H1 (cell line): Measurements from ENCODE around the gene KIF15. TPM values are rescaled to one million over a fixed set of nuclear protein-coding genes. Genes with fewer than 3 reads are reported as not detected.
"Not testable (repeated sequence)": the region's sequence is repeated elsewhere in the genome, so short reads cannot be mapped to it uniquely, and the experiment has no call there.

ENCODE experiments used
- CTCF ChIA-PET: fragments of 300-600 bp; sonication (Branson Sonifier 250); formaldehyde crosslinking; loops from one replicate; lab custom pipeline; 2021; ENCODE audit not compliant: partially characterized antibody; lab: Charles Lee
- POLR2A ChIA-PET: fragments of 300-600 bp; sonication (Branson Sonifier 250); formaldehyde crosslinking; loops from one replicate; lab custom pipeline; 2021; ENCODE audit warnings: inconsistent platforms; ENCODE audit not compliant: partially characterized antibody; lab: Charles Lee
- DNase-seq, 2 experiments: peaks; one replicate each; pipeline versions ENCODE4 v3.0.0 to v3.0.0-alpha.2; 2010 to 2022; ENCODE audit warnings: low spot score in 2 of 2, low read depth in 1 of 2, mixed read lengths in 1 of 2
- FAIRE-seq: peaks from 2 replicates; lab custom pipeline; 2011; peaks lifted over from hg19 to GRCh38; lab: Jason Lieb, UNC
- H2AFZ ChIP-seq: 2 replicates; pipeline ENCODE4 v1.8.1; 2012; ENCODE audit warnings: low read length, inconsistent platforms
- H2AK5ac ChIP-seq: 2 replicates; pipeline ENCODE4 v1.6.1; 2013; ENCODE audit warnings: low read depth, low read length
- H2BK120ac ChIP-seq: replicated peaks from 2 replicates; pipeline ENCODE3; 2013; ENCODE audit warnings: low read depth, low read length, inconsistent platforms
- H2BK12ac ChIP-seq: 2 replicates; pipeline ENCODE4 v1.6.1; 2013; ENCODE audit warnings: low read depth, low read length
- H2BK15ac ChIP-seq: 2 replicates; pipeline ENCODE4 v1.6.1; 2013; ENCODE audit warnings: low read length
- H2BK20ac ChIP-seq: 2 replicates; pipeline ENCODE4 v1.6.1; 2013; ENCODE audit warnings: low read length
- H2BK5ac ChIP-seq: 2 replicates; pipeline ENCODE4 v1.6.1; 2013; ENCODE audit warnings: low read depth, low read length
- H3K14ac ChIP-seq: 2 replicates; pipeline ENCODE4 v1.6.1; 2013; ENCODE audit warnings: inconsistent platforms; ENCODE audit not compliant: insufficient read length
- H3K18ac ChIP-seq: 2 replicates; pipeline ENCODE4 v1.6.1; 2013; ENCODE audit warnings: low read length; ENCODE audit errors: extremely low read depth
- H3K23ac ChIP-seq: 2 replicates; pipeline ENCODE4 v1.6.1; 2013; ENCODE audit warnings: inconsistent platforms; ENCODE audit not compliant: insufficient read length
- H3K23me2 ChIP-seq: 2 replicates; pipeline ENCODE4 v1.6.1; 2013; ENCODE audit warnings: low read depth, low read length
- H3K27ac ChIP-seq: 2 replicates; pipeline ENCODE4 v1.6.1; 2011; ENCODE audit warnings: low read depth, low read length, inconsistent platforms
- H3K27me3 ChIP-seq, 4 experiments: replicated peaks in 1 of 4; 1 replicate in 1 of 4; 2 replicates in 3 of 4; pipeline versions ENCODE4 v1.6.1 to v1.8.1; 2011 to 2013; ENCODE audit warnings: low read length in 3 of 4, mild to moderate bottlenecking in 3 of 4, inconsistent platforms in 2 of 4, mixed read lengths in 2 of 4, moderate library complexity in 1 of 4; ENCODE audit not compliant: control insufficient read depth in 3 of 4, insufficient read depth in 3 of 4; ENCODE audit errors: extremely low read depth in 1 of 4
- H3K36me3 ChIP-seq, 4 experiments: 2 replicates each; pipeline versions ENCODE4 v1.6.1 to v1.8.1; 2011 to 2013; ENCODE audit warnings: mild to moderate bottlenecking in 4 of 4, low read length in 3 of 4, moderate library complexity in 2 of 4, control low read depth in 1 of 4, inconsistent platforms in 1 of 4; ENCODE audit not compliant: insufficient read depth in 4 of 4, control insufficient read depth in 2 of 4
- H3K4ac ChIP-seq: replicated peaks from 2 replicates; pipeline ENCODE3; 2013; ENCODE audit warnings: low read length, low read depth, mixed read lengths, inconsistent platforms; ENCODE audit not compliant: insufficient read length
- H3K4me1 ChIP-seq, 4 experiments: replicated peaks in 1 of 4; 1 replicate in 1 of 4; 2 replicates in 3 of 4; pipeline versions ENCODE4 v1.6.1 to v1.8.1; 2011 to 2013; ENCODE audit warnings: low read length in 3 of 4, inconsistent platforms in 2 of 4, mixed read lengths in 1 of 4; ENCODE audit not compliant: insufficient read depth in 4 of 4, control insufficient read depth in 3 of 4
- H3K4me2 ChIP-seq, 2 experiments: 2 replicates each; pipeline versions ENCODE4 v1.6.1 to v1.8.1; 2011 to 2013; ENCODE audit warnings: low read depth in 2 of 2, low read length in 2 of 2, control low read depth in 1 of 2, inconsistent platforms in 1 of 2, mild to moderate bottlenecking in 1 of 2; ENCODE audit not compliant: insufficient read depth in 1 of 2
- H3K4me3 ChIP-seq, 4 experiments: fragments of 200-600, 300-600 bp in 1 of 4; sonication (generic), shearing (Covaris generic), sonication (Bioruptor Twin) in 1 of 4; 2 replicates each; pipeline versions ENCODE4 v1.5.1 to v1.8.1; 2011 to 2016; ENCODE audit warnings: low read length in 4 of 4, low read depth in 3 of 4, control low read depth in 2 of 4, inconsistent platforms in 2 of 4, mild to moderate bottlenecking in 2 of 4, mixed read lengths in 1 of 4, moderate library complexity in 1 of 4; ENCODE audit not compliant: insufficient read depth in 2 of 4; ENCODE audit errors: extremely low read depth in 1 of 4
- H3K56ac ChIP-seq: replicated peaks from 2 replicates; pipeline ENCODE3; 2013; ENCODE audit warnings: low read depth, mild to moderate bottlenecking, mixed read lengths, low read length, inconsistent platforms; ENCODE audit not compliant: insufficient read length
- H3K79me1 ChIP-seq: 2 replicates; pipeline ENCODE4 v1.6.1; 2013; ENCODE audit warnings: low read depth, low read length, control low read depth
- H3K79me2 ChIP-seq, 2 experiments: 2 replicates each; pipeline versions ENCODE4 v1.6.1 to v1.8.1; 2012 to 2013; ENCODE audit warnings: low read length in 2 of 2, mild to moderate bottlenecking in 2 of 2, inconsistent platforms in 1 of 2; ENCODE audit not compliant: insufficient read depth in 2 of 2, control insufficient read depth in 1 of 2
- H3K9ac ChIP-seq, 4 experiments: replicated peaks in 1 of 4; 1 replicate in 1 of 4; 2 replicates in 3 of 4; pipeline versions ENCODE4 v1.6.1 to v1.8.1; 2011 to 2013; ENCODE audit warnings: low read depth in 3 of 4, low read length in 3 of 4, control low read depth in 2 of 4, mild to moderate bottlenecking in 2 of 4, moderate library complexity in 2 of 4, inconsistent platforms in 1 of 4; ENCODE audit errors: extremely low read depth in 1 of 4
- H3K9me3 ChIP-seq, 2 experiments: 2 replicates each; pipeline versions ENCODE4 v1.6.1 to v1.8.1; 2012 to 2013; ENCODE audit warnings: mild to moderate bottlenecking in 2 of 2, moderate library complexity in 2 of 2, control low read depth in 1 of 2, inconsistent platforms in 1 of 2, low read depth in 1 of 2, low read length in 1 of 2, mixed read lengths in 1 of 2; ENCODE audit not compliant: insufficient read depth in 2 of 2
- H4K20me1 ChIP-seq, 2 experiments: replicated peaks in 1 of 2; 2 replicates each; pipeline versions ENCODE3 to v1.8.1; 2011 to 2013; ENCODE audit warnings: inconsistent platforms in 2 of 2, low read length in 2 of 2, mild to moderate bottlenecking in 1 of 2; ENCODE audit not compliant: insufficient read depth in 2 of 2, control insufficient read depth in 1 of 2
- H4K5ac ChIP-seq: 2 replicates; pipeline ENCODE4 v1.6.1; 2013; ENCODE audit warnings: low read length, low read depth, mixed read lengths, inconsistent platforms; ENCODE audit not compliant: insufficient read length
- H4K8ac ChIP-seq: 2 replicates; pipeline ENCODE4 v1.8.0; 2013; ENCODE audit warnings: mild to moderate bottlenecking, moderate library complexity, low read length, inconsistent platforms; ENCODE audit not compliant: insufficient read depth; ENCODE audit errors: extremely low read depth
- H4K91ac ChIP-seq: replicated peaks from 2 replicates; pipeline ENCODE3; 2013; ENCODE audit warnings: low read length, mixed read lengths, inconsistent platforms; ENCODE audit not compliant: insufficient read length
- EGR1 ChIP-seq: IDR thresholded peaks from 2 replicates; pipeline ENCODE4 v1.6.1; 2011; ENCODE audit warnings: low read depth, low read length, borderline replicate concordance
- NANOG ChIP-seq: IDR thresholded peaks from 2 replicates; pipeline ENCODE4 v1.6.1; 2011; ENCODE audit warnings: low read length, low read depth, mild to moderate bottlenecking, inconsistent platforms; ENCODE audit not compliant: insufficient read depth, poor library complexity, severe bottlenecking
- POLR2A ChIP-seq, 2 experiments: IDR thresholded peaks; 1 replicate in 1 of 2; 2 replicates in 1 of 2; pipeline ENCODE4 v1.6.1; 2011; ENCODE audit warnings: low read depth in 2 of 2, low read length in 2 of 2, mild to moderate bottlenecking in 2 of 2; ENCODE audit errors: control extremely low read depth in 1 of 2
- SUZ12 ChIP-seq: fragments of 200-600 bp; sonication (generic); IDR thresholded peaks from 2 replicates; pipeline ENCODE4 v1.6.1; 2012; ENCODE audit warnings: mild to moderate bottlenecking, inconsistent platforms, low read length, moderate library complexity, mixed read lengths
- TEAD4 ChIP-seq: IDR thresholded peaks from 2 replicates; pipeline ENCODE4 v1.6.1; 2012; ENCODE audit warnings: low read depth, low read length, inconsistent platforms, mixed read lengths
- WGBS, 2 experiments: shearing (Covaris generic) in 1 of 2; methylation state at CpG; one replicate each; pipeline versions ENCODE4 v1.1.6 to v1.1.7; 2013 to 2015; ENCODE audit warnings: low lambda C conversion rate in 2 of 2, mixed read lengths in 2 of 2, inconsistent platforms in 1 of 2, low coverage in 1 of 2, missing lambda C conversion rate in 1 of 2; ENCODE audit not compliant: insufficient replicate concordance in 2 of 2, insufficient coverage in 1 of 2, insufficient read length in 1 of 2; ENCODE audit errors: extremely low coverage in 1 of 2, missing lambda C conversion rate in 1 of 2; 5-methylcytosine and 5-hydroxymethylcytosine counted together
- polyA plus RNA-seq, 7 experiments: library from polyadenylated mRNA; depleted of rRNA in 3 of 7; stranded (reverse) in 5 of 7; unstranded in 2 of 7; fragments of >200 nt in 5 of 7; fragments of 200-250 nt in 2 of 7; gene quantifications; 1 replicate in 5 of 7; 2 replicates in 1 of 7; 4 replicates in 1 of 7; pipeline versions ENCODE4 v1.2.1 to v1.2.3, GENCODE V29; 2011 to 2013; ENCODE audit warnings: missing spikeins in 2 of 7, mixed read lengths in 2 of 7
- total RNA-seq: library from RNA; stranded (reverse); fragmentation: NEBNext Ultra II Directional; extraction: Animal tissue kit (Norgen Biotek cat#: 25700); gene quantifications from 2 replicates; pipeline ENCODE4 v1.2.1, GENCODE V29; 2021

KIF15 gene
- total and polyA plus RNA-seq, 2 of the 8 experiments (the other 6 are each of a cell fraction or from before 2014, with no cell fraction given): 4.2 to 25.5 TPM

DNA sequence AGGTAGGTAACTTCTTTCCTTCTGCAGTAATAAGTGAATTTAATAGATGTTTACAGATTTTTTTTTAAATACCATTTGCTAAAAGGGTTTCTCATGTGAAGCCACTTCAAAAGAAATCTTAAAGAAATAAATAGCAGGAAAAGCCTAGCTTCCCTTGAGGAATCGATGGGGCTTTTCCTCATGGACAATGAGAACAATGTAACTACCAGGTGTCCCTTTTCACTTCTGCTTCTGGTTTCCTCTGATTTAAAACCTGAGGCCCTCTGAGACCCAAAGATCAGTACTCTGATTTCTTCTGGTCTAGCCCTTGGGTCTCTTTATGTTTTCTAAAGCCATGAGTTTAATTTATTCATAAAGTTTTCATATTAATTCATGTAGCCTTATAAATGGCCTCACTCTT lies 87.0 kb downstream of the KIF15 start (continued):
- no peak for TF ChIP-seq NANOG
- TF ChIP-seq POLR2A (IDR thresholded peaks at IDR 0.05; ENCODE audit: control extremely low read depth in 1 of 2, low read depth in 2 of 2, low read length in 2 of 2): no peak
- TF ChIP-seq EGR1: no peak
- no peak for TF ChIP-seq SUZ12
- TF ChIP-seq TEAD4: no peak

- not testable (repeated sequence) for H3K79me2 ChIP-seq, FAIRE-seq
These were observed 95.1 kb downstream of the KIF15 start for GRCh38 chr3:44856663-44857062.

More at GRCh38 chr3:44856663-44857062, 95.1 kb downstream of the KIF15 start:
- H3K14ac ChIP-seq, H2AFZ ChIP-seq, H2BK12ac ChIP-seq, CTCF ChIA-PET, H3K9ac ChIP-seq, H3K27me3 ChIP-seq, DNase-seq, H3K27ac ChIP-seq, H2AK5ac ChIP-seq, H3K18ac ChIP-seq, H3K4me1 ChIP-seq, H3K56ac ChIP-seq, H4K5ac ChIP-seq, H3K4me2 ChIP-seq, H4K8ac ChIP-seq, H3K23ac ChIP-seq, H2BK120ac ChIP-seq, H2BK20ac ChIP-seq, H3K4ac ChIP-seq, H4K91ac ChIP-seq, H3K79me1 ChIP-seq, H4K20me1 ChIP-seq, H3K4me3 ChIP-seq, H2BK5ac ChIP-seq, H3K23me2 ChIP-seq, H3K9me3 ChIP-seq, H2BK15ac ChIP-seq, POLR2A ChIA-PET: not testable (repeated sequence)
- peaks cover 5 to 26% (median 16%) of the 10 kb centered on the region in 4 experiments; a peak in 7 of 8 replicates for H3K36me3 ChIP-seq
- WGBS, 2 experiments: 94% methylated on average over 6 of the region's 6 CpGs; no CpG with 5 or more reads in 1 of the 2 experiments
